Measurements from ENCODE around the gene TACC2. TPM values are rescaled to one million over a fixed set of nuclear protein-coding genes. Genes with fewer than 3 reads are reported as not detected.

TACC2 gene
- total RNA-seq, 4 donors from 2014 or later, result 46.5 to 106 (median 71.6) TPM

GRCh38 chr10:122294511-122295450 is 305.8 kb downstream of the TACC2 start:
- 78 to 89% methylated on average over 4 to 9 of the region's 12 CpGs for WGBS, 2 donors
- H3K9me3 ChIP-seq, result no peaks in the 10 kb centered on the region
- H3K27ac ChIP-seq, result no peak overlapping the region
- peaks cover 0 to 24% (median 8%) of the 10 kb centered on the region in 3 donors for H3K4me1 ChIP-seq
- no peak overlapping the region for H3K4me3 ChIP-seq
- intact Hi-C loops (cut with DNase I), result loop anchor here (5.0 kb wide), 2 partner anchors 143 to 273 kb away; no protein-coding TSS in a partner anchor
- no peaks in the 10 kb centered on the region for H3K27me3 ChIP-seq
- H3K36me3 ChIP-seq, result no peaks in the 10 kb centered on the region
- no peak for DNase-seq
- no peak for TF ChIP-seq POLR2A (IDR thresholded peaks at IDR 0.05)
- TF ChIP-seq, protein P1, sequence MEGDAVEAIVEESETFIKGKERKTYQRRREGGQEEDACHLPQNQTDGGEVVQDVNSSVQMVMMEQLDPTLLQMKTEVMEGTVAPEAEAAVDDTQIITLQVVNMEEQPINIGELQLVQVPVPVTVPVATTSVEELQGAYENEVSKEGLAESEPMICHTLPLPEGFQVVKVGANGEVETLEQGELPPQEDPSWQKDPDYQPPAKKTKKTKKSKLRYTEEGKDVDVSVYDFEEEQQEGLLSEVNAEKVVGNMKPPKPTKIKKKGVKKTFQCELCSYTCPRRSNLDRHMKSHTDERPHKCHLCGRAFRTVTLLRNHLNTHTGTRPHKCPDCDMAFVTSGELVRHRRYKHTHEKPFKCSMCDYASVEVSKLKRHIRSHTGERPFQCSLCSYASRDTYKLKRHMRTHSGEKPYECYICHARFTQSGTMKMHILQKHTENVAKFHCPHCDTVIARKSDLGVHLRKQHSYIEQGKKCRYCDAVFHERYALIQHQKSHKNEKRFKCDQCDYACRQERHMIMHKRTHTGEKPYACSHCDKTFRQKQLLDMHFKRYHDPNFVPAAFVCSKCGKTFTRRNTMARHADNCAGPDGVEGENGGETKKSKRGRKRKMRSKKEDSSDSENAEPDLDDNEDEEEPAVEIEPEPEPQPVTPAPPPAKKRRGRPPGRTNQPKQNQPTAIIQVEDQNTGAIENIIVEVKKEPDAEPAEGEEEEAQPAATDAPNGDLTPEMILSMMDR (IDR thresholded peaks at IDR 0.05), result no peak

DNA sequence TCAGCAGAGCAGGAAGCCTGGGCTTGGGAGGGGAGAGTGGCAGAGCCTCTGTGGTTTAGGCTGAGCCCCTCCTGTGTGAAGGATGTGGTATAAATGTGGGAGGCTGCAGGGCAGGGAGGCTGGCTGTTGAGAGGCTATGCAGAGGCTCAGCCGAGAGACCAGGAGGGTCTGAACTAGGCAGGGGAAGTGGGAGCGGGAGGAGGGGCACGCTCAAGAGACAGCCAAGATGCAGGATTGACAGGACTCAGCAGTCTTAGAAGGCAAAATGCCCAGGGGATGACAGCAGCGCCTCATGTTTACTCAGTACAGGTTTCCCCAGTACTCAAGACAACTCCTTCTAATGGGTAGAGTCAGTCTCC is 306.5 kb downstream of the TACC2 start:
- DNase-seq, result no peak
- peaks cover 0 to 24% (median 8%) of the 10 kb centered on the region in 3 donors for H3K4me1 ChIP-seq
- no peaks in the 10 kb centered on the region for H3K9me3 ChIP-seq
- no peaks in the 10 kb centered on the region for H3K36me3 ChIP-seq
- no peak overlapping the region for H3K4me3 ChIP-seq
- 87 to 100% methylated on average over 1 to 3 of the region's 4 CpGs for WGBS, 2 donors
- intact Hi-C loops (cut with DNase I), result loop anchor here (5.0 kb wide), 2 partner anchors 142 to 272 kb away; no protein-coding TSS in a partner anchor
- no peaks in the 10 kb centered on the region for H3K27me3 ChIP-seq
- TF ChIP-seq, protein P1 (IDR thresholded peaks at IDR 0.05), result no peak
- no peak for TF ChIP-seq POLR2A (IDR thresholded peaks at IDR 0.05)
- H3K27ac ChIP-seq, result no peak overlapping the region

DNA sequence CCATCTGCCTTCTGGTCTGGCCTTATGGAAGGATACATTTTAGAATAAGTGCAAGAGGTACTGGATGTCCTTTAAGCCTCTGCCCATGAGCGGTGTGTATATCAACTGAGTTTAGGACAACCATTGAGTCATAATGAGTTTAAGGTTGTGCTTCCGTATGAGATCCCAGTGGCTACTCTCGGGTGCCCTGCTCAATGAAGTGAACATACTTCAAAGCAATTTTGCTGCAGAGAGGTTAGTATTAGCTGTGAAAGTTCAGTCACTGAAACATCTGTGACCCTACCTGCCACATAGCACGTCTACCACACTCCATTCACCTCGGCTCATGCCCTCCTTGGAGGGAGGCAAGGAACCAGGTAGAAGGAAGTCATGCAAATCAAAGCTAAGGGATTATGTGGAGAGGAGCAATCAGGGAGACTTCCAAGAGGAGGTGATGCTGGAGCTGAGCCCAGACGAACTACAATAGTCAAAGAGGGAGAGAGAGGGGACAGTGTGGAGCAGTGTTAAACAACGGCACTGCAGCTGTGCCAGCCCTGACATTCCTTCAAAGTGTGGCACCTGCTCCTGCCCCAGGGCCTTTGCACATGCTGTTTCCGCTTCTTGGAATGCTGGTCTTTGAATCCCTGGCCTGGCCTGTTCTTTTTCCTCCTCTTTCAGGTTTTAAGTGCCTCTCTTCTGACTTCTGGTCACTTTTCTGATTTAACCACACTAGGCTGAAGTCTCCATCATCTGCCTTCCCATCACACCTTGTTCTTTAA is 307.6 kb downstream of the TACC2 start:
- TF ChIP-seq, protein P1 (IDR thresholded peaks at IDR 0.05), result no peak
- TF ChIP-seq POLR2A (IDR thresholded peaks at IDR 0.05), result no peak
- Histone ChIP-seq H3K27ac (no peak overlapping the region), H3K9me3 (no peaks in the 10 kb centered on the region), H3K4me3 (no peak overlapping the region), H3K36me3 (no peaks in the 10 kb centered on the region), H3K27me3 (no peaks in the 10 kb centered on the region), H3K4me1 (peaks cover 0 to 32% (median 8%) of the 10 kb centered on the region in 3 donors)
- no peak for DNase-seq
- 79 to 84% methylated on average over 8 of the region's 8 CpGs for WGBS, 2 donors
- intact Hi-C loops (cut with DNase I), result loop anchor here (5.0 kb wide), 2 partner anchors 141 to 271 kb away; no protein-coding TSS in a partner anchor

GRCh38 chr10:122297583-122297982 is 308.6 kb downstream of the TACC2 start:
- no peaks in the 10 kb centered on the region for H3K9me3 ChIP-seq

More at GRCh38 chr10:122297583-122297982, 308.6 kb downstream of the TACC2 start:
- Histone ChIP-seq H3K27ac (no peak overlapping the region), H3K27me3 (no peaks in the 10 kb centered on the region), H3K36me3 (no peaks in the 10 kb centered on the region), H3K4me3 (no peak overlapping the region), H3K4me1 (peaks cover 0 to 32% (median 8%) of the 10 kb centered on the region in 3 donors)
- intact Hi-C loops (cut with DNase I), result loop anchor here (5.0 kb wide), 2 partner anchors 140 to 270 kb away; no protein-coding TSS in a partner anchor
- 82 to 85% methylated on average over 7 to 8 of the region's 8 CpGs for WGBS, 2 donors
- DNase-seq, result no peak
- no peak for TF ChIP-seq POLR2A (IDR thresholded peaks at IDR 0.05)
- TF ChIP-seq, protein P1 (IDR thresholded peaks at IDR 0.05), result no peak
